ENCODE measurements around the gene LRRC8C.

The LRRC8C gene

DNA sequence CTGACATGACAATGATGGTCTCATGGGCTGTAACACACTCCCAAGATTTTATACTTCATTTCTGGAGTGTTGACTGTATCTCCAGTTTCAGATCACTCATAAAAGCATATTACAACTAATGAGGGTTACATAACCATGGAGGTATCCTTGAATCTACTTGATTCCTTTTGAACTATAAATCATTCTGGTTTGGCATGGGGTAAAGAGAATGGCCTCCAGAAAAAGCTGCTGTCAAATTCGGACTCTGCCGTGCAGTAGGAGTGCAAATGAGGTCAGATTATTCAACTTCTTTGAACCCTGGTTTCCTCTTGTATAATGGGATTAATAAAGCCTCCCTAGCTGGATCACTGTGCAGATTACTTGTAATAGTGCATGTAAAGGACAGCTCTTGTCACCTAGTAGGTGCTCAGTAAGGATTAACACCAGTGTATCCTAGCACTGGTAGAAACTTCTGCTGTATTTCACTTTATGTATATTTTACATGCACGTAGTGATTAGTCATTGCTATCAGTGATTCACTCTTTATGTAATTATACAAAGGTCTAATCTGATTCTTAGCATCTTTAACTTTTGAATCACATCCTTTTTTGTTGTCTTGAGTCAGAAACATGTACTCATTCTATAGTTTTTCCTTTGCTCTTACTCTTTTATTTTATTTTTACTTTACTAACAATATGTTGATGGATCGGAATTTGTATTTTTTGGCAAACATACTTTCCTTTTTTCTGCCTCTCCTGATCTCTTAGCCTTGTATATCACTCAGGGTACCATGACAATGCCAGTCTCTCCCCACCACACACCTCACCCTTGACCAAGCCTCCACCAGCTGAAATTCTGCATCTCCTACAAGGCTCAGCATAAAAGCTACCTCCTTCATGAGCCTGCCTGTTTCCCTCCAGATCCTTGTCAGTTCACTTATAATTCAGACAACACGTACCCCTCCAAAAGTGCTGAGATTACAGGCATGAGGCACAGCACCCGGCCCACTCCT, 3.2 kb downstream of the LRRC8C start:
- Histone ChIP-seq H3K27ac (no peak overlapping the region), H3K4me3 (no peak overlapping the region)
- DNase-seq (ENCODE audit: low spot score): no peak
- TF ChIP-seq, protein P1, sequence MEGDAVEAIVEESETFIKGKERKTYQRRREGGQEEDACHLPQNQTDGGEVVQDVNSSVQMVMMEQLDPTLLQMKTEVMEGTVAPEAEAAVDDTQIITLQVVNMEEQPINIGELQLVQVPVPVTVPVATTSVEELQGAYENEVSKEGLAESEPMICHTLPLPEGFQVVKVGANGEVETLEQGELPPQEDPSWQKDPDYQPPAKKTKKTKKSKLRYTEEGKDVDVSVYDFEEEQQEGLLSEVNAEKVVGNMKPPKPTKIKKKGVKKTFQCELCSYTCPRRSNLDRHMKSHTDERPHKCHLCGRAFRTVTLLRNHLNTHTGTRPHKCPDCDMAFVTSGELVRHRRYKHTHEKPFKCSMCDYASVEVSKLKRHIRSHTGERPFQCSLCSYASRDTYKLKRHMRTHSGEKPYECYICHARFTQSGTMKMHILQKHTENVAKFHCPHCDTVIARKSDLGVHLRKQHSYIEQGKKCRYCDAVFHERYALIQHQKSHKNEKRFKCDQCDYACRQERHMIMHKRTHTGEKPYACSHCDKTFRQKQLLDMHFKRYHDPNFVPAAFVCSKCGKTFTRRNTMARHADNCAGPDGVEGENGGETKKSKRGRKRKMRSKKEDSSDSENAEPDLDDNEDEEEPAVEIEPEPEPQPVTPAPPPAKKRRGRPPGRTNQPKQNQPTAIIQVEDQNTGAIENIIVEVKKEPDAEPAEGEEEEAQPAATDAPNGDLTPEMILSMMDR (IDR thresholded peaks at IDR 0.05): no peak

GRCh38 chr1:89637496-89637895, 4.6 kb downstream of the LRRC8C start:
- Histone ChIP-seq H3K4me3 (no peak overlapping the region), H3K27ac (no peak overlapping the region)
- DNase-seq (ENCODE audit: low spot score): no peak
- TF ChIP-seq, protein P1 (IDR thresholded peaks at IDR 0.05): no peak

DNA sequence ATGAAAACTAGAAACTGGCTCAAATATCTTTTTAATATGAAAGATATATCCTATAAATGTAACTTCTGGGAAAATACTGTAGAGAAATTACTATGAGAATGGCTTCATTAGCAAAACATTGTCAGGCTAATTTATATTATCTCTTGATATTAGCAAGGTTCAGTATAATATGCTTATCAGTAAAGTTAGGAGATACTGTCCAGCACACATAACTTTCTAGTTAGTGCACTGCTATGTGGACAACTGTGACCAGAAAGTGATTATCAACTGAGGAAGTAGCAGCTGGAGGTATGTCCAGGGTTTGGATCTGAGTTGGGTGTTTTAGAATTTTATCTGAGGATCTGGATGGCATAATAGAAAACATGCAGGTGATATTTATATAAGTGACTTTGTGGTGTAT, 7.5 kb downstream of the LRRC8C start:
- no peak for DNase-seq (ENCODE audit: low spot score)
- Histone ChIP-seq H3K27ac (no peak overlapping the region), H3K4me3 (no peak overlapping the region)
- TF ChIP-seq, protein P1 (IDR thresholded peaks at IDR 0.05): no peak

DNA sequence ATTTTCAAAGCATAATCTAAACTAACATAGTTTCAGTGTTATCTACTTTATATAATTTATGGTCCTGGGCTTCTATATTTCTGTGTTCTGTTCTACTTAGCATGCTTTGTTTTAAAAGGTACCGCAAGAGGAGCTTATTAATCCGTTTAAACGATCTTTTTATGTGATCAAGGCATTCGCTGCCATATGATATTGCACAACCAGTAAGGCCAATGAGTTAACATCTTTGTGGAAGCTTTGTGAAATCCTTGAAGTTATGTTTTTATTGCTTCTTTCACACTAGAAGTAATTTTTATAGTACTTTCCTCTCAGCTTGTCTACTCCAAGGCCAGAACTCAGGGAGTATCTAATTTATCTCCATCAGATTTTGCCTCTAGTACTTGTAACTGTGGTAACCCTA, 8.9 kb downstream of the LRRC8C start:
- Histone ChIP-seq H3K27ac (no peak overlapping the region), H3K4me3 (no peak overlapping the region)
- TF ChIP-seq, protein P1 (IDR thresholded peaks at IDR 0.05): no peak
- DNase-seq (ENCODE audit: low spot score): no peak

DNA sequence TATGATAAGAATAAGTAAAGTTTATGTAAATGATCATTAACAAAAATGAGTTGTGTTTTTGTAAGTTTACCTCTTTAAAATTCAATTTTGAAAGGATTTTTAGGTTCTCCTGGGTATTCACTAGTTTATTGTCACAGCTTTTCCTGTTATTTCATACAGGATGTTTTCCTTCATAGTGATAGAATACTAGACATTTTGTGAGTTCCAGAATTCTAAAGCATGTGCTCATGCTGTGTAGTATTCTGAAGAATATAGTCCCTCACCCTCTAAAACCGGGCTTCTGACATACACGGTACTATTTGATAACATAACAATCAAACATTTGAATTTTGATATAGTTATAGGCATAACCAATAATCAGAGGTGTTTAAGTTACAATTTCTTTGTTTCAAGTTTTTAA, 10.7 kb downstream of the LRRC8C start:
- DNase-seq (ENCODE audit: low spot score): no peak
- Histone ChIP-seq H3K4me3 (no peak overlapping the region), H3K27ac (no peak overlapping the region)
- TF ChIP-seq, protein P1 (IDR thresholded peaks at IDR 0.05): no peak

DNA sequence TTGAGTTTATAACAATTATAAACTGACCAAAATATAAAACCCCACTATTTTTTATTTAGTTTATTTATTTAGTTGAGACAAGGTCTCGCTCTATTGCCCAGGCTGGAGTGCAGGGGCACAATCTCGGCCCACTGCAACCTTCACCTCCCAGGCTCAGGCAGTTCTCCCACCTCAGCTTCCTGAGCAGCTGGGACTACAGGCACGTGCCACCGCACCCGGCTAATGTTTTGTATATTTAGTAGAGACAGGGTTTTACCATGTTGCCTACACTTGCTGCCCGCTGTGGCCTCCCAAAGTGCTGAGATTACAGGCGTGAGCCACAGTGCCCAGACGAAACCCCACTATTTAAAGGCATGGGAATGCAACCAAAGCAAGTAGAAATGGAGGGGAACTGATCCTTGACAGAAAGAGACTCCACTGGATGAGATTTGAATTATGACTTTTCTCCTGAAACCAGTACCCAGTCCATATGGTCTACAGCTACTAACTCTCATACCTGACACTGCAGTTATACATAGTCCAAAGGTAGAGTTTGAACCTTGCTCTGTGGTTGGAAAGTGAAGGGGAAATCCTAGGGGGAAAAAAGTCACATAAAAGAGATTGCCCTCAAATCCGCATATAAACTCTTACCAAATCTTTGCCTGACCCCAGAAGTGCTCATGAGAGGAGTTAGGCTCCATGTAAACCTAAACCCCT, 11.3 kb downstream of the LRRC8C start:
- no peak overlapping the region for H3K27ac ChIP-seq
- DNase-seq (ENCODE audit: low spot score): no peak
- H3K4me3 ChIP-seq: no peak overlapping the region
- TF ChIP-seq, protein P1 (IDR thresholded peaks at IDR 0.05): no peak
